Measurements from ENCODE around the gene PFN1.

DNA sequence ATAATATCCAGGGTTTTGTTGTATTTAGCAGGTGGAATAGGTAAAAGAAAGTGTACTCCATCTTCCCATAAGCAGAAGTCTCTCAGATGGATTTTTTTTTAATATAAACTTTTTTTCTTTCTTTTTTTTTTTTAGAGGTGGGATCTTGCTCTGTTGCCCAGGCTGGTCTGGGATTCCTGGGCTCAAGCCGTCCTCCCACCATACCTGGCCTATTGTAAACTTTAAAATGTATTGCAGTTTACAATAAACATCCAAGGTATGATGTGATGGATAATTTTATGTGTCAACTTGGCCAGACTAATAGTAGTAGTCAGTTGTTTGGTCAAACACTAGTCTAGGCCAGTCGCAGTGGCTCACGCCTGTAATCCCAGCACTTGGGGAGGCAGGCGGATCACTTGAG, 27.0 kb downstream of the PFN1 start:
- TF ChIP-seq CTCF (IDR thresholded peaks at IDR 0.05): no peak
- TF ChIP-seq POLR2A (IDR thresholded peaks at IDR 0.05): no peak
